ENCODE results near the gene DOCK7. TPM values are rescaled to one million over a fixed set of nuclear protein-coding genes. Genes with fewer than 3 reads are reported as not detected.

The DOCK7 gene
- total and polyA plus RNA-seq, 2 of the 13 experiments (the other 11 are each of a cell fraction or from before 2014, with no cell fraction given) = 45.7 to 67.2 TPM

DNA sequence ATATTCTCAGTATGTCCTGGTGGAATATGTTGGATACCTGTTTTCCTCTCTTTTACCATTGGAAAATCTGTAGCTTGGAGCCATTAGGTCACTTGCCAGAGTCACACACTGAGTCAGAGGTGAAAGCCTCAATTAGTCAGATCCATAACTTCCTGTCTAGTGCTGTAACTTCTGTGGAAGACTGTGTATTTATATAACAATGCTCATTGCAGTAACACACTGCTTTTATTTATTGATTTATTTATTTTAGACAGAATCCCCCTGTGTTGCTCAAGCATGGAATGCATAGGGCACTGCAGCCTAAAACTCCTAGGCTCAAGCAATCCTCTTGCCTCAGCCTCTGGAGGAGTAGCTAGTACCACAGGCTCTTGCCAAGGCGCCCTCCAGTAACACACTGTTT is 1.3 kb upstream of the DOCK7 start (continued):
- TF ChIP-seq, protein P1, sequence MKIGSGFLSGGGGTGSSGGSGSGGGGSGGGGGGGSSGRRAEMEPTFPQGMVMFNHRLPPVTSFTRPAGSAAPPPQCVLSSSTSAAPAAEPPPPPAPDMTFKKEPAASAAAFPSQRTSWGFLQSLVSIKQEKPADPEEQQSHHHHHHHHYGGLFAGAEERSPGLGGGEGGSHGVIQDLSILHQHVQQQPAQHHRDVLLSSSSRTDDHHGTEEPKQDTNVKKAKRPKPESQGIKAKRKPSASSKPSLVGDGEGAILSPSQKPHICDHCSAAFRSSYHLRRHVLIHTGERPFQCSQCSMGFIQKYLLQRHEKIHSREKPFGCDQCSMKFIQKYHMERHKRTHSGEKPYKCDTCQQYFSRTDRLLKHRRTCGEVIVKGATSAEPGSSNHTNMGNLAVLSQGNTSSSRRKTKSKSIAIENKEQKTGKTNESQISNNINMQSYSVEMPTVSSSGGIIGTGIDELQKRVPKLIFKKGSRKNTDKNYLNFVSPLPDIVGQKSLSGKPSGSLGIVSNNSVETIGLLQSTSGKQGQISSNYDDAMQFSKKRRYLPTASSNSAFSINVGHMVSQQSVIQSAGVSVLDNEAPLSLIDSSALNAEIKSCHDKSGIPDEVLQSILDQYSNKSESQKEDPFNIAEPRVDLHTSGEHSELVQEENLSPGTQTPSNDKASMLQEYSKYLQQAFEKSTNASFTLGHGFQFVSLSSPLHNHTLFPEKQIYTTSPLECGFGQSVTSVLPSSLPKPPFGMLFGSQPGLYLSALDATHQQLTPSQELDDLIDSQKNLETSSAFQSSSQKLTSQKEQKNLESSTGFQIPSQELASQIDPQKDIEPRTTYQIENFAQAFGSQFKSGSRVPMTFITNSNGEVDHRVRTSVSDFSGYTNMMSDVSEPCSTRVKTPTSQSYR (CRISPR knock-in tag; IDR thresholded peaks at IDR 0.05; ENCODE audit: borderline replicate concordance) = no peak
- TF ChIP-seq SSRP1 (CRISPR knock-in tag; IDR thresholded peaks at IDR 0.05) (peak; percentile 70; the same call in 1 of the 2 replicates), HOXA7 (CRISPR knock-in tag; IDR thresholded peaks at IDR 0.05) (no peak), NFIC (IDR thresholded peaks at IDR 0.05; ENCODE audit: low read length) (no peak; the same call in 1 of the 2 replicates), IKZF1 (IDR thresholded peaks at IDR 0.05) (no peak), MLLT10 (CRISPR knock-in tag; IDR thresholded peaks at IDR 0.05) (no peak), ZNF747 (CRISPR knock-in tag; IDR thresholded peaks at IDR 0.05; ENCODE audit: borderline replicate concordance) (no peak), RXRB (CRISPR knock-in tag; IDR thresholded peaks at IDR 0.05; ENCODE audit: borderline replicate concordance) (peak; percentile 51), XRCC5 (optimal IDR thresholded peaks at IDR 0.05; ENCODE audit: low read length) (no peak), MAFK (conservative IDR thresholded peaks at IDR 0.05 in 1 of 2, IDR thresholded peaks at IDR 0.05 in 1 of 2; ENCODE audit: low read length in 2 of 2) (no peak), FLYWCH1 (CRISPR knock-in tag; IDR thresholded peaks at IDR 0.05) (no peak), ZNF605 (CRISPR knock-in tag; IDR thresholded peaks at IDR 0.05) (no peak), MAFG (CRISPR knock-in tag; IDR thresholded peaks at IDR 0.05) (no peak), YY1 (IDR thresholded peaks at IDR 0.05; ENCODE audit: insufficient read depth, insufficient replicate concordance, low read depth, low read length) (no peak)
- TF ChIP-seq, protein P2, sequence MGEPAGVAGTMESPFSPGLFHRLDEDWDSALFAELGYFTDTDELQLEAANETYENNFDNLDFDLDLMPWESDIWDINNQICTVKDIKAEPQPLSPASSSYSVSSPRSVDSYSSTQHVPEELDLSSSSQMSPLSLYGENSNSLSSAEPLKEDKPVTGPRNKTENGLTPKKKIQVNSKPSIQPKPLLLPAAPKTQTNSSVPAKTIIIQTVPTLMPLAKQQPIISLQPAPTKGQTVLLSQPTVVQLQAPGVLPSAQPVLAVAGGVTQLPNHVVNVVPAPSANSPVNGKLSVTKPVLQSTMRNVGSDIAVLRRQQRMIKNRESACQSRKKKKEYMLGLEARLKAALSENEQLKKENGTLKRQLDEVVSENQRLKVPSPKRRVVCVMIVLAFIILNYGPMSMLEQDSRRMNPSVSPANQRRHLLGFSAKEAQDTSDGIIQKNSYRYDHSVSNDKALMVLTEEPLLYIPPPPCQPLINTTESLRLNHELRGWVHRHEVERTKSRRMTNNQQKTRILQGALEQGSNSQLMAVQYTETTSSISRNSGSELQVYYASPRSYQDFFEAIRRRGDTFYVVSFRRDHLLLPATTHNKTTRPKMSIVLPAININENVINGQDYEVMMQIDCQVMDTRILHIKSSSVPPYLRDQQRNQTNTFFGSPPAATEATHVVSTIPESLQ (CRISPR knock-in tag; conservative IDR thresholded peaks at IDR 0.05) = no peak
- TF ChIP-seq, protein P3, sequence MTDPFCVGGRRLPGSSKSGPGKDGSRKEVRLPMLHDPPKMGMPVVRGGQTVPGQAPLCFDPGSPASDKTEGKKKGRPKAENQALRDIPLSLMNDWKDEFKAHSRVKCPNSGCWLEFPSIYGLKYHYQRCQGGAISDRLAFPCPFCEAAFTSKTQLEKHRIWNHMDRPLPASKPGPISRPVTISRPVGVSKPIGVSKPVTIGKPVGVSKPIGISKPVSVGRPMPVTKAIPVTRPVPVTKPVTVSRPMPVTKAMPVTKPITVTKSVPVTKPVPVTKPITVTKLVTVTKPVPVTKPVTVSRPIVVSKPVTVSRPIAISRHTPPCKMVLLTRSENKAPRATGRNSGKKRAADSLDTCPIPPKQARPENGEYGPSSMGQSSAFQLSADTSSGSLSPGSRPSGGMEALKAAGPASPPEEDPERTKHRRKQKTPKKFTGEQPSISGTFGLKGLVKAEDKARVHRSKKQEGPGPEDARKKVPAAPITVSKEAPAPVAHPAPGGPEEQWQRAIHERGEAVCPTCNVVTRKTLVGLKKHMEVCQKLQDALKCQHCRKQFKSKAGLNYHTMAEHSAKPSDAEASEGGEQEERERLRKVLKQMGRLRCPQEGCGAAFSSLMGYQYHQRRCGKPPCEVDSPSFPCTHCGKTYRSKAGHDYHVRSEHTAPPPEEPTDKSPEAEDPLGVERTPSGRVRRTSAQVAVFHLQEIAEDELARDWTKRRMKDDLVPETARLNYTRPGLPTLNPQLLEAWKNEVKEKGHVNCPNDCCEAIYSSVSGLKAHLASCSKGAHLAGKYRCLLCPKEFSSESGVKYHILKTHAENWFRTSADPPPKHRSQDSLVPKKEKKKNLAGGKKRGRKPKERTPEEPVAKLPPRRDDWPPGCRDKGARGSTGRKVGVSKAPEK (CRISPR knock-in tag; IDR thresholded peaks at IDR 0.05; ENCODE audit: borderline replicate concordance) = no peak
- TF ChIP-seq, protein P4, sequence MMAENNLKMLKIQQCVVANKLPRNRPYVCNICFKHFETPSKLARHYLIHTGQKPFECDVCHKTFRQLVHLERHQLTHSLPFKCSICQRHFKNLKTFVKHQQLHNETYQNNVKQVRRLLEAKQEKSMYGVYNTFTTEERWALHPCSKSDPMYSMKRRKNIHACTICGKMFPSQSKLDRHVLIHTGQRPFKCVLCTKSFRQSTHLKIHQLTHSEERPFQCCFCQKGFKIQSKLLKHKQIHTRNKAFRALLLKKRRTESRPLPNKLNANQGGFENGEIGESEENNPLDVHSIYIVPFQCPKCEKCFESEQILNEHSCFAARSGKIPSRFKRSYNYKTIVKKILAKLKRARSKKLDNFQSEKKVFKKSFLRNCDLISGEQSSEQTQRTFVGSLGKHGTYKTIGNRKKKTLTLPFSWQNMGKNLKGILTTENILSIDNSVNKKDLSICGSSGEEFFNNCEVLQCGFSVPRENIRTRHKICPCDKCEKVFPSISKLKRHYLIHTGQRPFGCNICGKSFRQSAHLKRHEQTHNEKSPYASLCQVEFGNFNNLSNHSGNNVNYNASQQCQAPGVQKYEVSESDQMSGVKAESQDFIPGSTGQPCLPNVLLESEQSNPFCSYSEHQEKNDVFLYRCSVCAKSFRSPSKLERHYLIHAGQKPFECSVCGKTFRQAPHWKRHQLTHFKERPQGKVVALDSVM (CRISPR knock-in tag; IDR thresholded peaks at IDR 0.05) = no peak
- TF ChIP-seq, protein P5, sequence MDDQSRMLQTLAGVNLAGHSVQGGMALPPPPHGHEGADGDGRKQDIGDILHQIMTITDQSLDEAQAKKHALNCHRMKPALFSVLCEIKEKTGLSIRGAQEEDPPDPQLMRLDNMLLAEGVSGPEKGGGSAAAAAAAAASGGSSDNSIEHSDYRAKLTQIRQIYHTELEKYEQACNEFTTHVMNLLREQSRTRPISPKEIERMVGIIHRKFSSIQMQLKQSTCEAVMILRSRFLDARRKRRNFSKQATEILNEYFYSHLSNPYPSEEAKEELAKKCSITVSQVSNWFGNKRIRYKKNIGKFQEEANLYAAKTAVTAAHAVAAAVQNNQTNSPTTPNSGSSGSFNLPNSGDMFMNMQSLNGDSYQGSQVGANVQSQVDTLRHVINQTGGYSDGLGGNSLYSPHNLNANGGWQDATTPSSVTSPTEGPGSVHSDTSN (CRISPR knock-in tag; IDR thresholded peaks at IDR 0.05; ENCODE audit: borderline replicate concordance) = no peak
- TF ChIP-seq, protein P6, sequence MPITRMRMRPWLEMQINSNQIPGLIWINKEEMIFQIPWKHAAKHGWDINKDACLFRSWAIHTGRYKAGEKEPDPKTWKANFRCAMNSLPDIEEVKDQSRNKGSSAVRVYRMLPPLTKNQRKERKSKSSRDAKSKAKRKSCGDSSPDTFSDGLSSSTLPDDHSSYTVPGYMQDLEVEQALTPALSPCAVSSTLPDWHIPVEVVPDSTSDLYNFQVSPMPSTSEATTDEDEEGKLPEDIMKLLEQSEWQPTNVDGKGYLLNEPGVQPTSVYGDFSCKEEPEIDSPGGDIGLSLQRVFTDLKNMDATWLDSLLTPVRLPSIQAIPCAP (CRISPR knock-in tag; IDR thresholded peaks at IDR 0.05; ENCODE audit: low read depth) = no peak

Data from HepG2 (cell line).